GM23248 (cell line): Measurements from ENCODE around the gene GPHN. TPM values are rescaled to one million over a fixed set of nuclear protein-coding genes. Genes with fewer than 3 reads are reported as not detected.

Experiments used
- DNase-seq: peaks from one replicate; pipeline ENCODE4 v3.0.0-alpha.2; 2015
- H2AFZ ChIP-seq: fragments of 200-600 bp; sonication (generic); 2 replicates; pipeline ENCODE4 v1.6.1; 2016; ENCODE audit warnings: antibody characterized with exemption
- H3F3A ChIP-seq: fragments of 200-600 bp; sonication (generic); 2 replicates; pipeline ENCODE4 v1.6.1; 2016; ENCODE audit warnings: mild to moderate bottlenecking, antibody characterized with exemption, mixed run types; ENCODE audit not compliant: insufficient read depth
- H3K27ac ChIP-seq: fragments of 200-600 bp; sonication (generic); 2 replicates; pipeline ENCODE4 v1.5.1; 2016; ENCODE audit warnings: mild to moderate bottlenecking
- H3K27me3 ChIP-seq: fragments of 200-600 bp; sonication (generic); replicated peaks from 2 replicates; pipeline ENCODE4 v1.6.1; 2016; ENCODE audit warnings: mild to moderate bottlenecking; ENCODE audit not compliant: insufficient read depth
- H3K36me3 ChIP-seq: fragments of 200-600 bp; sonication (generic); 2 replicates; pipeline ENCODE4 v1.6.1; 2016; ENCODE audit warnings: low read depth, mild to moderate bottlenecking
- H3K4me1 ChIP-seq: fragments of 200-600 bp; sonication (generic); 2 replicates; pipeline ENCODE4 v1.6.1; 2016; ENCODE audit warnings: mild to moderate bottlenecking; ENCODE audit not compliant: insufficient read depth
- H3K4me2 ChIP-seq: fragments of 200-600 bp; sonication (generic); one replicate; pipeline ENCODE4 v1.6.1; 2016; ENCODE audit warnings: mild to moderate bottlenecking; ENCODE audit not compliant: unreplicated experiment
- H3K4me3 ChIP-seq: fragments of 200-600 bp; sonication (generic); 2 replicates; pipeline ENCODE4 v1.5.1; 2016; ENCODE audit warnings: mild to moderate bottlenecking
- H3K79me2 ChIP-seq: fragments of 200-600 bp; sonication (generic); 2 replicates; pipeline ENCODE4 v1.6.1; 2016; ENCODE audit warnings: mild to moderate bottlenecking; ENCODE audit not compliant: insufficient read depth
- H3K9ac ChIP-seq: fragments of 200-600 bp; sonication (generic); 2 replicates; pipeline ENCODE4 v1.6.1; 2016; ENCODE audit warnings: mild to moderate bottlenecking
- H3K9me2 ChIP-seq: fragments of 200-600 bp; sonication (generic); 2 replicates; pipeline ENCODE4 v1.6.1; 2016; ENCODE audit warnings: mixed run types, mild to moderate bottlenecking, moderate library complexity; ENCODE audit not compliant: insufficient read depth
- H3K9me3 ChIP-seq: fragments of 200-600 bp; sonication (generic); one replicate; pipeline ENCODE4 v1.6.1; 2017; ENCODE audit warnings: low read depth
- H4K20me1 ChIP-seq: fragments of 200-600 bp; sonication (generic); 2 replicates; pipeline ENCODE4 v1.6.0; 2016; ENCODE audit not compliant: insufficient read depth
- EZH2 ChIP-seq: fragments of 200-600 bp; sonication (generic); IDR thresholded peaks from 2 replicates; pipeline ENCODE4 v1.6.1; 2018; ENCODE audit warnings: antibody characterized with exemption, mild to moderate bottlenecking; ENCODE audit not compliant: insufficient read depth, poor library complexity, severe bottlenecking
- EZH2phosphoT487 ChIP-seq: fragments of 200-600 bp; sonication (generic); IDR thresholded peaks from 2 replicates; pipeline ENCODE4 v1.6.1; 2018; ENCODE audit warnings: antibody characterized with exemption, moderate library complexity, mild to moderate bottlenecking, low read depth; ENCODE audit not compliant: insufficient read depth
- WGBS, 2 experiments: methylation state at CpG; one replicate each; pipeline ENCODE4 v1.1.6; 2015 to 2017; ENCODE audit warnings: low lambda C conversion rate in 2 of 2, low coverage in 1 of 2; ENCODE audit errors: missing lambda C conversion rate in 2 of 2; 5-methylcytosine and 5-hydroxymethylcytosine counted together
- in situ Hi-C: fragments of 300-500 bp; cut with MboI; formaldehyde crosslinking; loops from 2 replicates; pipeline ENCODE4 v1.15.0; 2020
- polyA plus RNA-seq: library from polyadenylated mRNA; unstranded; fragments of >200 nt; fragmentation: Nextera tagmentation; extraction: Ambion mirVana; gene quantifications from 2 replicates; pipeline ENCODE4 v1.2.1, GENCODE V29; 2016
- total RNA-seq: library from RNA; depleted of rRNA; stranded (reverse); fragments of >200 nt; shearing (Covaris generic); gene quantifications from 2 replicates; pipeline ENCODE4 v1.2.3, GENCODE V29; 2014

The GPHN gene
- total and polyA plus RNA-seq, 2 experiments from 2014 or later, result 7.6 to 9.3 TPM

GRCh38 chr14:66993512-66993911 lies 485.6 kb downstream of the GPHN start:
- in situ Hi-C loops, result no loop called here
- 96% methylated on average over 1 of the region's 1 CpG for WGBS, 2 experiments
- Histone ChIP-seq H3K4me1 (no peaks in the 10 kb centered on the region), H3K9ac (no peak overlapping the region), H3K4me2 (no peak overlapping the region), H4K20me1 (no peaks in the 10 kb centered on the region), H3F3A (no peaks in the 10 kb centered on the region), H3K27ac (no peak overlapping the region), H3K9me3 (no peaks in the 10 kb centered on the region), H3K9me2 (no peaks in the 10 kb centered on the region; the same call in 1 of the 2 replicates), H3K27me3 (no peaks in the 10 kb centered on the region), H3K79me2 (no peaks in the 10 kb centered on the region), H3K4me3 (no peak overlapping the region), H3K36me3 (no peaks in the 10 kb centered on the region), H2AFZ (no peak overlapping the region)
- DNase-seq, result no peak
- TF ChIP-seq EZH2phosphoT487, result no peak
- TF ChIP-seq EZH2, result no peak

DNA sequence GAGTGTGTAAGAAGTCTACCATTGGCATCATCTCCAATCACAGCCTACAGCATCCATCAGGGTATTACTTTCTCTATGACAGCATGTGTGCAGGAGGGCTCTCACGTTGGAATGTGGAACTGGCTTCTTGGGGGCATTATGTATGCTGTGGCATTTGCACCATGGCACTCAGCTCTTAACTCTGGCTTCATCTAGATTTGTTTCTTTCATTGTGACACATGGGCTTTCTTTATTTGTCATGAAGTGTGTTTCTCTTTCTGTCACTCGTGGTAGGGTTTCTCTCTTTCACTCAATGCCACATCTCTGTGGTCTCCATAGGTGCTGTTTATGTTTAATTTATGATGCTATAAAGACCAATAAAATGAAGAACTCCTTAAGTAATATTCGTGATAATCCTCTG lies 490.1 kb downstream of the GPHN start:
- H3K9ac ChIP-seq, result no peak overlapping the region
- H3K36me3 ChIP-seq, result no peaks in the 10 kb centered on the region
- no peaks in the 10 kb centered on the region for H3K79me2 ChIP-seq
- no peak overlapping the region for H2AFZ ChIP-seq
- no peaks in the 10 kb centered on the region for H4K20me1 ChIP-seq
- no peaks in the 10 kb centered on the region for H3K9me2 ChIP-seq
- peaks cover 3% of the 10 kb centered on the region; the same call in 1 of the 2 replicates for H3K4me1 ChIP-seq
- no peak overlapping the region for H3K27ac ChIP-seq
- TF ChIP-seq EZH2 (no peak), EZH2phosphoT487 (no peak)
- H3K4me2 ChIP-seq, result no peak overlapping the region
- no peaks in the 10 kb centered on the region for H3F3A ChIP-seq
- in situ Hi-C loops, result no loop called here
- no peaks in the 10 kb centered on the region for H3K27me3 ChIP-seq
- no peak overlapping the region for H3K4me3 ChIP-seq
- no peak for DNase-seq
- 93 to 94% methylated on average over 3 of the region's 3 CpGs for WGBS, 2 experiments
- H3K9me3 ChIP-seq, result no peaks in the 10 kb centered on the region

GRCh38 chr14:66999978-67000377 lies 492.0 kb downstream of the GPHN start:
- no peak overlapping the region for H2AFZ ChIP-seq
- H3K27me3 ChIP-seq, result no peaks in the 10 kb centered on the region
- H3K4me2 ChIP-seq, result no peak overlapping the region
- H4K20me1 ChIP-seq, result no peaks in the 10 kb centered on the region
- H3F3A ChIP-seq, result no peaks in the 10 kb centered on the region
- TF ChIP-seq EZH2phosphoT487, result no peak
- peaks cover 22% of the 10 kb centered on the region for H3K4me1 ChIP-seq
- no peaks in the 10 kb centered on the region for H3K36me3 ChIP-seq
- H3K4me3 ChIP-seq, result no peak overlapping the region
- no peak overlapping the region for H3K9ac ChIP-seq
- no peaks in the 10 kb centered on the region for H3K9me2 ChIP-seq
- H3K9me3 ChIP-seq, result no peaks in the 10 kb centered on the region
- H3K79me2 ChIP-seq, result no peaks in the 10 kb centered on the region
- DNase-seq, result no peak
- no peak overlapping the region for H3K27ac ChIP-seq
- in situ Hi-C loops, result no loop called here

- Histone ChIP-seq H3K79me2 (no peaks in the 10 kb centered on the region), H3K27ac (no peak overlapping the region), H3F3A (no peaks in the 10 kb centered on the region), H3K9me3 (no peaks in the 10 kb centered on the region), H3K9me2 (no peaks in the 10 kb centered on the region), H2AFZ (no peak overlapping the region), H3K4me1 (peaks cover 28% of the 10 kb centered on the region), H3K27me3 (no peaks in the 10 kb centered on the region), H4K20me1 (no peaks in the 10 kb centered on the region), H3K36me3 (no peaks in the 10 kb centered on the region), H3K9ac (no peak overlapping the region), H3K4me2 (peak overlapping the region; percentile 42), H3K4me3 (no peak overlapping the region)
- in situ Hi-C loops, result no loop called here
- DNase-seq, result peak; percentile 2
- TF ChIP-seq EZH2 (no peak), EZH2phosphoT487 (no peak)
Observed at GRCh38 chr14:67002994-67003753, 495.2 kb downstream of the GPHN start.

GRCh38 chr14:67004521-67004920 lies 496.6 kb downstream of the GPHN start:
- H3K9ac ChIP-seq, result no peak overlapping the region
- WGBS, 2 experiments, result 67 to 76% methylated on average over 2 of the region's 2 CpGs
- H3K4me2 ChIP-seq, result peak overlapping the region; percentile 42
- no peaks in the 10 kb centered on the region for H3F3A ChIP-seq
- no peaks in the 10 kb centered on the region for H3K9me3 ChIP-seq
- no peaks in the 10 kb centered on the region for H3K79me2 ChIP-seq
- H2AFZ ChIP-seq, result no peak overlapping the region
- TF ChIP-seq EZH2 (no peak), EZH2phosphoT487 (no peak)
- H3K36me3 ChIP-seq, result no peaks in the 10 kb centered on the region
- 0 out of 2 replicates have a peak overlapping the region, but pooled peaks have one; percentile 5 for H3K4me3 ChIP-seq
- peak; percentile 62 for DNase-seq
- H3K27ac ChIP-seq, result no peak overlapping the region; the same call in 1 of the 2 replicates
- peaks cover 28% of the 10 kb centered on the region for H3K4me1 ChIP-seq
- H4K20me1 ChIP-seq, result no peaks in the 10 kb centered on the region
- no peaks in the 10 kb centered on the region for H3K27me3 ChIP-seq
- H3K9me2 ChIP-seq, result no peaks in the 10 kb centered on the region
- in situ Hi-C loops, result no loop called here
